ENCODE results near the gene FASTKD1. TPM values are rescaled to one million over a fixed set of nuclear protein-coding genes. Genes with fewer than 3 reads are reported as not detected.

FASTKD1 gene
- polyA plus RNA-seq, 1 of the 3 experiments (the other 2 are of a cell fraction): 8.7 TPM

GRCh38 chr2:169510496-169510895 is 63.2 kb downstream of the FASTKD1 start:
- Histone ChIP-seq H3K4me2 (no peak overlapping the region), H2AFZ (ENCODE audit: low read depth) (no peak overlapping the region), H3K9me2 (no peaks in the 10 kb centered on the region), H3K36me3 (replicated peaks in 1 of 2; ENCODE audit: control insufficient read depth in 1 of 2, insufficient read depth in 2 of 2, low read length in 1 of 2) (no peaks in the 10 kb centered on the region), H3K27ac (ENCODE audit: low read depth in 2 of 2, low read length in 1 of 2) (no peak overlapping the region), H3K9ac (no peak overlapping the region), H3K4me1 (ENCODE audit: control insufficient read depth in 1 of 2, insufficient read depth in 2 of 2, low read depth in 1 of 2, low read length in 1 of 2) (0 out of 4 replicates have a peak, but pooled peaks cover 0 to 9% of the 10 kb centered on the region in 2 experiments), H3K9me3 (no peaks in the 10 kb centered on the region), H4K20me1 (ENCODE audit: insufficient read depth) (no peaks in the 10 kb centered on the region), H3F3A (replicated peaks; ENCODE audit: insufficient read depth) (peaks cover 17% of the 10 kb centered on the region), H3K79me2 (ENCODE audit: insufficient read depth) (no peaks in the 10 kb centered on the region), H3K4me3 (ENCODE audit: low read depth in 2 of 2, low read length in 1 of 2) (no peak overlapping the region), H3K27me3 (ENCODE audit: insufficient read depth) (no peaks in the 10 kb centered on the region)
- 100% methylated on average over 4 of the region's 4 CpGs for WGBS (ENCODE audit: low lambda C conversion rate)
- POLR2A ChIA-PET: no interaction called here
- TF ChIP-seq FOXJ3 (CRISPR knock-in tag; IDR thresholded peaks at IDR 0.05): no peak
- TF ChIP-seq ZBTB33 (IDR thresholded peaks at IDR 0.05; ENCODE audit: borderline replicate concordance, low read depth): no peak
- no peak for TF ChIP-seq NFIC (IDR thresholded peaks at IDR 0.05; ENCODE audit: borderline replicate concordance)
- TF ChIP-seq GATA2 (CRISPR knock-in tag; IDR thresholded peaks at IDR 0.05): no peak
- no peak for TF ChIP-seq REST (IDR thresholded peaks at IDR 0.05; ENCODE audit: low read depth, low read length)
- TF ChIP-seq ELF1 (IDR thresholded peaks at IDR 0.05): no peak
- TF ChIP-seq JUND (IDR thresholded peaks at IDR 0.05): no peak
- TF ChIP-seq RAD21 (IDR thresholded peaks at IDR 0.05; ENCODE audit: low read length): no peak
- TF ChIP-seq IRF3 (IDR thresholded peaks at IDR 0.05; ENCODE audit: low read depth, low read length): no peak
- TF ChIP-seq SIN3A (IDR thresholded peaks at IDR 0.05; ENCODE audit: borderline replicate concordance, low read depth, low read length): no peak
- TF ChIP-seq EP300 (IDR thresholded peaks at IDR 0.05; ENCODE audit: borderline replicate concordance in 1 of 2, low read depth in 1 of 2, low read length in 1 of 2): no peak
- no peak for TF ChIP-seq PBX3 (IDR thresholded peaks at IDR 0.05)
- no peak for TF ChIP-seq NRF1 (IDR thresholded peaks at IDR 0.05; ENCODE audit: low read depth, low read length)
- TF ChIP-seq MXI1 (IDR thresholded peaks at IDR 0.05; ENCODE audit: low read depth, low read length): no peak
- CTCF ChIA-PET: no interaction called here
- DNase-seq: no peak

Data from SK-N-SH (cell line).